Fibroblast of villous mesenchyme (primary cell): Measurements from ENCODE around the gene DHX35. TPM values are rescaled to one million over a fixed set of nuclear protein-coding genes. Genes with fewer than 3 reads are reported as not detected.

ENCODE experiments used
- DNase-seq: peaks from one replicate; pipeline ENCODE4 v3.0.0-alpha.2; 2010; ENCODE audit warnings: low read depth
- H3K4me3 ChIP-seq: 2 replicates; pipeline ENCODE4 v1.5.1; 2011; ENCODE audit warnings: low read depth, mild to moderate bottlenecking, low read length
- total RNA-seq: library from RNA; depleted of rRNA; stranded (reverse); fragments of >200 nt; gene quantifications from 2 replicates; pipeline ENCODE4 v1.2.3, GENCODE V29; 2012
- TF ChIP-seq, protein P1 (sequence below): IDR thresholded peaks from 2 replicates; pipeline ENCODE4 v1.5.1; 2012; ENCODE audit warnings: low read depth, mild to moderate bottlenecking, low read length; ENCODE audit not compliant: insufficient read depth

DHX35 gene
- total RNA-seq, 1 donor: 12.5 TPM

DNA sequence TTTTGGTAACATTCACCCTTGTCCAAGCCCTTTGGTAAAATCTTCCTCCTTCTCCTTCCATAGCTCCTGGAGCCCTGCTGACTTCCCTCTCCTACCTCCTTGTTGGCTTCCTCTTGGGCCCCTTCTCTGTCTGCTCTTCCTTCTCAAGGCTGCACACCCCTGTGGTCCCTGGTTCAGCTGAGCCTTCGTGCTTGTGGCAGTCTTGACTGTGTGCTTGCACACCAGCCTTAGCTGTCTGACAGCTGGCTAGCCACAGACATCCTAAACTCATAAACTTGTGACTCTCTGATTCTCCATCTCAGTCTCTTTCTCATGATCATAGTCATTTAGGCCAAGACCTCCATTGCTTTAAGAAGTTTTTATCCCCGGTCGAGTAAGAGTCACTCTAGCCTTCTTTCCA lies 37.1 kb downstream of the DHX35 start:
- TF ChIP-seq, protein P1, sequence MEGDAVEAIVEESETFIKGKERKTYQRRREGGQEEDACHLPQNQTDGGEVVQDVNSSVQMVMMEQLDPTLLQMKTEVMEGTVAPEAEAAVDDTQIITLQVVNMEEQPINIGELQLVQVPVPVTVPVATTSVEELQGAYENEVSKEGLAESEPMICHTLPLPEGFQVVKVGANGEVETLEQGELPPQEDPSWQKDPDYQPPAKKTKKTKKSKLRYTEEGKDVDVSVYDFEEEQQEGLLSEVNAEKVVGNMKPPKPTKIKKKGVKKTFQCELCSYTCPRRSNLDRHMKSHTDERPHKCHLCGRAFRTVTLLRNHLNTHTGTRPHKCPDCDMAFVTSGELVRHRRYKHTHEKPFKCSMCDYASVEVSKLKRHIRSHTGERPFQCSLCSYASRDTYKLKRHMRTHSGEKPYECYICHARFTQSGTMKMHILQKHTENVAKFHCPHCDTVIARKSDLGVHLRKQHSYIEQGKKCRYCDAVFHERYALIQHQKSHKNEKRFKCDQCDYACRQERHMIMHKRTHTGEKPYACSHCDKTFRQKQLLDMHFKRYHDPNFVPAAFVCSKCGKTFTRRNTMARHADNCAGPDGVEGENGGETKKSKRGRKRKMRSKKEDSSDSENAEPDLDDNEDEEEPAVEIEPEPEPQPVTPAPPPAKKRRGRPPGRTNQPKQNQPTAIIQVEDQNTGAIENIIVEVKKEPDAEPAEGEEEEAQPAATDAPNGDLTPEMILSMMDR: no peak
- no peak for DNase-seq
- no peak overlapping the region for H3K4me3 ChIP-seq

DNA sequence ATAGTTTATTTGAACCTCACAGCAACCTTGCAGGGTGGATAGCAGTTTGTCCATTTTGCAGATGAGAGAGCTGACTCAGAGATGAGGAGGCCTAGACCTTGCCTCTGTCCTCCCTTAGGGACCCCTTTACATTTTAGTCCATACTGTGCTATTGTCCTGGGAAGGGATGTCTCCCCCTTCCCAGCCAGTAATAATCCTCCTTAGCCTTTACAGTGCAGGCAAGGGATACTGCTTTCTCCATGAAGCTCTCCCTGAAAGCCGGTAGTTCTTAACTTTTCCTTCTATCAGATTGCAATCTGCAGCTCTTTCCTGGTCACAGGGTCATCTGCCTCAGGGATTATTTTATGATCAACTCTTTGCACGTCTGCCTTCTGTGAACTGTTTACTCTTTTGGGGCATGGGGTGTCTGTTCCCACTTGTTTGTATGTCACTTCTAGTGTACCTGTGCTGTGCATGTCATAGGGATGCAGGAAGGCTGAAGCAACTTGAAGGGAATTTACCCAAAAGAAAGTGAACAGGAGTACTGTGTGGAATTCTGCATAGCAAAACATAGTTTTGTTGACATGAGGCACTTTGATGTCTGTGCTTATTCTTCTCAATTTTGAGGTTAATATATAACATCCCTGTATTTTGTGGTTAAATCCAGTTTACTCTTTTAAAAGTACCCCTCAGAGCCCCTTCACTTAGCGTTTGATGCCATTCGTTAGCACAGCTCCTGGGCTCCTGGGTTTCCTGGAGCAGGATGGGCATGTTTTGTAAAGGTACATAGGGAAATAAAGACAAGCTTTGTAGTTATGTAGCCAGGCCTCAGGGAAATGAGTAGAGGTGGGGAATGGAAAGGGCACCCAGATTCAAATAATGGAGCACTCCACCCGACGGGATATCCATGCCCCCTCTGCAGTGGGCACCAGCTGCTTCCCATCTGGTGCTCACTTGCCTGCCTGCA lies 38.1 kb downstream of the DHX35 start:
- DNase-seq: no peak
- H3K4me3 ChIP-seq: no peak overlapping the region
- TF ChIP-seq, protein P1: no peak

DNA sequence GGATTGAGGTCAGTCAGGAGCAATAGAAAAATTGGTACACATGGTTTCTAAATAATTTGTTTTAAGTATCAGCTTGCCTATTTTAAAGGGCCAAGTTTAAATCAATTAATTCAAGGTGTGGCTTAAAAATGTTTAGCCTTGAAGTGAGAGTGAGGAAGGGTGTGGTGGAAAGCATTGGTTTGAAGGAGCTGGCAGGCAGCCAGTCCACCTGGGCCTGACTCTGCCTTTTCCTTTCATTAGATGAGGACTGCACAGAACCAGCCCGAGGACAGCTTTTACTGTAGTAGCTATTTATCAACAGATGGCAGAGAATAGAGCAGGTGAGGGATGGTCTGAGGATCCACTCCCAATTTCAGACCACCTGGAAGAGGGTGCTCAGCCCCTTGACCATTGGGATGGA lies 42.4 kb downstream of the DHX35 start:
- no peak overlapping the region for H3K4me3 ChIP-seq
- DNase-seq: no peak
- TF ChIP-seq, protein P1: no peak

DNA sequence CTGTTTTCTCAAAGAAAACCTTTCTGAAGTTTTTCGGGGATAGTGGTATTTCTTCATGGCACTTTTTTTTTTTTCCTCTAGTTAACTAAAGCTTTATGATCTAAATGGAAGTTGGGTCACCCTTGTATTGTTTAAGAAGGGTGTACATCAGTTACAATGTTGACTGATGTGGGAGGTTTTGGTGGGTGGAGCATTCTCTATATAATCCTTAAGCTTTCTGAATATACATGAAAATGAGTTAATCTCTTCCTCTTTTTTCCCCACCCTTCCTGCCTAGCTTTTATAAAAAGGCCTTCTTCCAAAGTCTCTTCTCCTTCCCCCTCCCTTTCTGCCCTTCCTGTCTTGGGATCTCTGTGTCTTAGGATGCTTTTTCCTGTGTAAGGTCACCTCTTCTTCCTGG lies 47.2 kb downstream of the DHX35 start:
- TF ChIP-seq, protein P1: no peak
- no peak overlapping the region for H3K4me3 ChIP-seq
- no peak for DNase-seq

DNA sequence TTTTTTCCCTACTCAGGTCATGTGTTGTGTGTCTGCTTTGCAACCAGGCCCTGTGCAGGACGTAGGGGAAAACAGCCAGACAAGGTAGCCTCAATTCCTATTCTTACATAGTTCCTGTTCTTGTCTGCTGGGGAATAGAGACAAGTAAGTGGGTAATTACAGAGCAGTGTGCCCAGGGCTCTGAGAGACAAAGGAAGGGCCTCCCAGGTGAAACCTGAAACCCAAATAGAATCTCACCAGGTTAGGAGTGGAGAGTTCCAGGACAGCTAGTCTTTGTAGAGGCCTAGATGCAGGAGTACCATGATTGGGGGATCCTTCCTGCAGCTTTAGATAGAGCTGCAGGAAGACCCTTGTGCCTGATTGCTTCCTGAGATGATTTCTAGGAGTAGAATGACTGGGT lies 48.4 kb downstream of the DHX35 start:
- DNase-seq: no peak
- H3K4me3 ChIP-seq: no peak overlapping the region
- TF ChIP-seq, protein P1: no peak

DNA sequence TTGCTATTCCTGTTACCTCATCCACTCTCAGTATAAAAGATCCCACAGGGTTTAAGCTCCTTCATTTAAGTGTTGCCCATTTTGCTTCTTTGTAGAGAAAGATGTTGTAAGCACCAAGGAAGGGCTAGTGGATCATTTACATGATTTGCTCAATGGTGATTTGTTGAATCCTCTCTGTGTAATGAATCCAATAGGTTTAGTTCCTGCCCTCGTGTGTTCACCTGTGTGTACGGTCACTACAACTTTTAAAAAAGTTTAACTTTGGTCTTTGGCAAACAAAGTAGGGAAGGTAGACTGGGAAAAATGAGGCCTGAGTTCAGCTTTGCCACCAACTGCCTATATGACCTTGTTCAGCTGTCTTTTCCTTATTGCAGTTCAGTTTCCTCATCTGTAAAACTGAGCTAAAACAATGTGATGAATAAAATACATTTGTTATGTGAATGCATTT lies 51.5 kb downstream of the DHX35 start:
- TF ChIP-seq, protein P1: no peak
- DNase-seq: no peak
- no peak overlapping the region for H3K4me3 ChIP-seq

DNA sequence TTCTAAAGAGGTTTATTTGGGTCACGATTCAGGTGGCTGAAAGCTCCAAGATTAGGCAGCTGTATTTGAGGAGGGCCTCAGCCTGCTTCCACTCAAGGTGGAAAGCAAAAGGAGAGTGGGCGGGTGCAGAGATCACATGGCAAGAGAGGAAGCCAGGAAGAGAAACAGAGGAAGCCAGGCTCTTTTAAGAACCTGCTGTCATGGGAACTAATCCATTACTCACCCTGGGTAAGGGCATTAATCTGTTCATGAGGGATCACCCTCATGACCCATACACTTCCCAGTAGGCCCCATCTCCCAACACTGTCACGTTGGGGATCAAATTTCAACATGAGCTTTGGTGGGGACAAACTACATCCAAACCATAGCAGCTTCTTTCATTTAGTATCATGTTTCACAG lies 53.9 kb downstream of the DHX35 start:
- DNase-seq: no peak
- no peak overlapping the region for H3K4me3 ChIP-seq
- TF ChIP-seq, protein P1: no peak
